Neural cell (in vitro differentiated cells): ENCODE data around the gene DOCK4.

Source experiments
- CTCF ChIP-seq: fragments of 450-650 bp; IDR thresholded peaks from 2 replicates; pipeline ENCODE4 v1.5.1; 2014; ENCODE audit warnings: antibody characterized with exemption, mild to moderate bottlenecking, moderate library complexity; ENCODE audit not compliant: poor library complexity, severe bottlenecking
- EP300 ChIP-seq: fragments of 450-650 bp; conservative IDR thresholded peaks from 2 replicates; pipeline ENCODE4 v1.6.1; 2014; ENCODE audit warnings: antibody characterized with exemption, mild to moderate bottlenecking, moderate library complexity; ENCODE audit not compliant: poor library complexity, severe bottlenecking
- POLR2AphosphoS5 ChIP-seq: IDR thresholded peaks from 2 replicates; pipeline ENCODE4 v1.6.1; 2012
- REST ChIP-seq: IDR thresholded peaks from 2 replicates; pipeline ENCODE4 v1.6.1; 2012; ENCODE audit warnings: borderline replicate concordance

- TF ChIP-seq EP300 (no peak), REST (no peak), CTCF (no peak), POLR2AphosphoS5 (no peak)
Measured at GRCh38 chr7:111975346-111975745, 230.9 kb downstream of the DOCK4 start.
